HG02759 (cell line): ENCODE data around the gene TOMM7.

Experiments used
- ATAC-seq: cut with Tn5 transposase; IDR thresholded peaks from one replicate; pipeline ENCODE4 v1.9.1; 2021; ENCODE audit warnings: mild to moderate bottlenecking, moderate library complexity; ENCODE audit not compliant: unreplicated experiment

Gene TOMM7

DNA sequence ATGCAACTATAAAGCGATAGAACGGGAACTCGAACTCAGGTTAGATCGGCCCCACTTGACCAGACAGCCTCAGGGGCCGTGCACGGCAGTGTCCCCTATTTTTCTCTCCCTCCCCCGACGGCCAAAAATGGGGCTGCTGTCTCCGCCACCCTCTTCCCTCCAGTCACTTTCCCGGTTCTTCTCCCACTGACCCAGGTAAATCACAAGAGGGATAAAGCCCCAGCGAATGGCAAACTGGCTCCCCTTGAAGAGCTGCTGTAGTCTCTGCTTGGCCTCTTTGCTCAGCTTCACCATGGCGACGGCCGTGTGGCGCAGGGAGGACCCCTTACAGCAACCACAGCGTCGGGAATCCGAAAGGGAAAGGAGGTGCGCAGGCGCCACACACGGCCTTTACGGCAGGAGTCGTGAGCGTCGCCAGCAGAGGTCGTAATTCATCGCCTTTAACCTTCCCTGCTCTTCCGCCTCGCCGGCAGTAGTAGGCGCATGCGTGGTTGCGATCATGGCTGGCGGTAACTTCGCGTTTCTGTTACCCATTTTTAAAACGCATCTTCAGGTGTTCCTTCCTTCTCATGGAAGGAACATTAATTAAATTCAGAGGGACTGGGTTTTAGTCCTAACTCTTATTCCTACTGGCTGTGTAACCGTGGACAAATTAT, at the start of gene TOMM7:
TSS of gene TOMM7 (minus strand) at position 364 of the 656 bp plus-strand sequence. CDS start at position 294, 70 bp downstream.
- ATAC-seq, result peak; percentile 85

DNA sequence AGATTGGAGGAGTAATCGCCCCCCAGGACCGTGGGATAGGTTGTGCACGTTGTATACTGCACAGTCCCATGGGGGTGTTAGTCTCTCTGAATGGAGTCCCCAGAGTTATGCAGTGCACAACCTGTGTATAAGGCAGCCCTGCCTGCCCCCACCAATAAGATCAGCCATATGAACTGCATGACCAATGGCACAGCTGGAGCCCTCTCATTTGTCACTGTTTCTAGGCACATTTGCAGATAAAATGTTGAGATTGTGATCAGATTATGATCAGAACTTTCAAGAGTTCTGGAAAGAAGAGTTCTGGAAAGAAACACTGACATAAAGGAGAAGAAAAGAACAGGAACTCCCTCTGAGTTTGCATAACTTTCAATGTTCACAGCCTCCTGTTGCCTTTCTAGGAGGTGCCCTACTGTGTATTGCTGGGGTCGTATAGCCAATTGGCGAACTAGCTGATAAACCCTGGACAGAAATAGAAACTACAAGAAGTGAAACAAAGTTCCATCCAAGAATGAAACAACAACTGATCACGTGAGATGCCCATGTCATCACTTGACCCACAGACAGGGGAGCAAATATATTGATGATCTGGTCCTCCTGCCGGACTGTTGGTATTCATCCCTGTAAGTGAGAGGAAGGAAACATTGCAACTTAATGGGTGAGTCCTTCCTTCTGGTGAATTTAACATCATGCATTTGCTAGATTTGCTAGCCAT, 49.6 kb upstream of the TOMM7 start:
- ATAC-seq, result peak; percentile 97

DNA sequence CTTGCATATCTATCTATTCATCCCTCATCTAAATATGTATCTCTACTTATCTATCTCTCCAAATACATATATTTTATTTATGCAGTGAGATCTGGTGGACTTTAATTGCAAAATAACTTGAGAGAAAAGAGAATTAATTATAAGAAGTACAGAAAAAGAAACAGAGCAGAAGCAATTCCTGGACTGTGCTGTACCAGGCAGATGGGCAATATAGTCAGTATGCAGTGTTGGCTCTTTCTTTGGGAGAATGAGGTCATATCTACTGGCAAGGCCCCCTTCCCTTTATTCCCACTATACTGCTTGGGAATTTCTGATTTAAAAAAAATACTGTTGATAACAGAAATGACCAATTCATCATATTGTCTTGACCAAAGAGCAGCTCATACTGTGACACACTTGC, 49.0 kb upstream of the TOMM7 start:
- ATAC-seq, result no peak

DNA sequence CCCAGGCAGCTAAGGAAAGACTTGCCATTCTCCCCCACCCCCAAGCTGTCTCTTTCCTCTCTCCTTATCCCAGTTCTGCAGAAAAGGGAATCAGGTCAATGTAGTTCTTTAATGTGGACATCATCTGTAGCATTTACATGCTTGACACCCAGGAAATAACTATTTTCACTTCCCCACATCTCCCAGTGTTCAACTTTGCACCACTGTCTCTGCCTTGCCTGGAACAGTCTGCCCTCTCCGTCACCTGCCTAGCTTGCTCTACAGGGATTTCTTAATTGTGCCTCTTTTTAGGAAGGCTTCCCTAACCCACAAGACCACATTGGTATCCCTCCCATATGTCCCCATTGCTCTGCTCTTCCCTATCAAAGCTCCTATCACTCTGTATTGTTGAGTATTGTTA, 45.9 kb upstream of the TOMM7 start:
- ATAC-seq, result no peak

DNA sequence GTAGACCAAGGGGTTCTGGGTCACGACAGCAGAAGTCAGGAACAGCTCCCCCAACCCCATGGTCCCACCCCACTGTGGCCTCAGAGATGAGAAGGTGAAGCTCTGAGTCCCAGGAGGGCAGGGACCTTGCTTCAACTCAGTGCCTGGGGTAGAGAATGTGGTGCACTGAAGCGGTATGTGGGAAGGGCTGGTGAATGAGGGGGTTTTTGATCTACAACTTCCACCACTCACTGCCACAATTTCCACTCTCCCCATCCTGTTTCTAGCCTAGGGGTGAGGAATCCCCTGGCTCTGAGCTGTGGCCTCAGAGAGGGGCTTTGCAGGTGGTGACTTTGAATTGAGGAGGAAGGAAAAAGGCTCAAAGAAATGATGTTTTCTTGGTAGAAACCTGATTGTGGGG, 44.9 kb upstream of the TOMM7 start:
- ATAC-seq, result no peak

DNA sequence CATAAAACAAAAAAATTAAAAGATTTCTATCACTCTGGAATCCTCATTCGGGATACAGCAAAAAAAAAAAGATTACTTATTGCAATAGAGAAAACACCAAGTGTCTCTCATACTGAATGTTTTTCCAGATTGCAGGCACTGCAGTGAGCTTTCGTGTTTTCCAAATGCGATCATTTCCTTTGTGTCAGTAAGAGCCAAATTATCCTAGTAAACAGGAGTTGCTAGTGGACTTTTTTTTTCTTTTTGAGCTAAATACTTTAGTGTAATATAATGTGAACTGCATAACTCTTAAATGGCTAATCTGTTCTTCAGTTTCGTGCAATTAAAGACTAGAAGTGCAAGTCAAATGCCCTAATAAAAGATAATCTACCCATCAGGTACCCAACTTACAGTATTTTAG, 44.4 kb upstream of the TOMM7 start:
- no peak for ATAC-seq

DNA sequence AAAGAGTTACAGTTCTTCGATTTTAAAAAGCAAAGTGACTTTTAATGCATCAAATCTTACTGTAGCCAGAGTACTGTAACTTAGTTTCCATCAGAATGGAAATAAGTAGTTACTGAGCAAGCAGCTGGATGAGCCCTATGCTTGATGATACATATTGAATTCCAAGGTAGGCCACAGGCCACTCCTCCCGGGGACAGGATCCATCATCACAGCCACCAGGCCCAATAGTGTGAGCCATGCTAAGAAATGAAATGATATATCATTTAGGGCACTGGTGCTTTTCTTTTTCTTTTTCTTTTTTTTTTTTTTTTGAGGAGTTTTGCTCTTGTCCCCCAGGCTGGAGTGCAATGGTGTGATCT, 42.9 kb upstream of the TOMM7 start:
- ATAC-seq, result no peak

DNA sequence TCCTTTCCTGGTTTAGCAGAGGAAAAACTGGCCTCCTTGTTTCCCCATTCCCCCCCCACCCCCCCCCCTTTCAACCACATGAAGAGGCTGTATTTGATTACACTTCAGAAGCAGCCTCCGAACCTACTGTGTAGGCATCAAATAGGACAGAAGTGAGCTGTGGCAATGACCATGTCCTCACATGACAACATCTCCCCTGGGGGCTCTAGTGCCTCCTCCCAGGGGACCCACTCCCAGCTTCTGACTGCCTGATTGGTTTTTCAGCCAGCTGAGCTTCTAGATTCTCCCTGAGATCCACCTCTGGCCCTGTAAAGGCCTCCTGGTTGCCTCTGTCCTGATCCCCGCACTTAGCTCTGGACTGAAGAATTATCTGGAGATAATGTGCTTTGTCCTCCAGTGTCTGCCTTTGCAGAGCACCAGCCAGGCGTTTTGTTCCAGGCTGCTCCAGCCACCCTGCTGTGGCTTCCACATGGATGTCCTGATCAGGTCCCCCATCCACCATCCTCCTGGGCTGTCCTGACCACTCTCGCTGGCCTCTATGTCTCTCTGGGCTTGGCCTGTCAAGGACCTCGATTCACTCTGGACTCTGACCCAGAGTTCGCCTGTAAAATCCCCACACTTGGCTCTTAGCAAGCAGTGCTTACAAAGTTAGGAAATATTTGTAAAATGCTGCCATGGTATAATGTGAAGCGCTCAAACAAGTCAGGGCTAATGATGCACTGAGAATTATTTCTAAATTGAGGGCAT, 42.4 kb upstream of the TOMM7 start:
- no peak for ATAC-seq

DNA sequence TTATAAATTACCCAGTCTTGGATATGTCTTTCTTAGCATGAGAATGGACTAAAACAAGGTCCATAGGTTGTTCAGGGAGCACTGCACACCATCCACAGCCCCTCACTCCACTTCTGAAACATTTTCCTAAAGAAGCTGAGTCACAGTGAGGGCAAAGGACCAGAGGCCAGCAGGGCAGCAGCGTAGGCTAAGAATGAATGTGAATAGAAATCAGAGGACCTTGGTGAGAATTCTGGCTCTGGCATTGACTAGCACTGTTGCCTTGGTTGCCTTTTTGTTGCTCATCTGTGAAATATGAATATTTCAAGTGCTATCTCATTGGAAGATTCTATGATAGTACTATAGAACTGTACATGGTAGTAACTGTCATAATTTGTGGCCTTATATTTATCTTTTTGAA, 41.7 kb upstream of the TOMM7 start:
- no peak for ATAC-seq

DNA sequence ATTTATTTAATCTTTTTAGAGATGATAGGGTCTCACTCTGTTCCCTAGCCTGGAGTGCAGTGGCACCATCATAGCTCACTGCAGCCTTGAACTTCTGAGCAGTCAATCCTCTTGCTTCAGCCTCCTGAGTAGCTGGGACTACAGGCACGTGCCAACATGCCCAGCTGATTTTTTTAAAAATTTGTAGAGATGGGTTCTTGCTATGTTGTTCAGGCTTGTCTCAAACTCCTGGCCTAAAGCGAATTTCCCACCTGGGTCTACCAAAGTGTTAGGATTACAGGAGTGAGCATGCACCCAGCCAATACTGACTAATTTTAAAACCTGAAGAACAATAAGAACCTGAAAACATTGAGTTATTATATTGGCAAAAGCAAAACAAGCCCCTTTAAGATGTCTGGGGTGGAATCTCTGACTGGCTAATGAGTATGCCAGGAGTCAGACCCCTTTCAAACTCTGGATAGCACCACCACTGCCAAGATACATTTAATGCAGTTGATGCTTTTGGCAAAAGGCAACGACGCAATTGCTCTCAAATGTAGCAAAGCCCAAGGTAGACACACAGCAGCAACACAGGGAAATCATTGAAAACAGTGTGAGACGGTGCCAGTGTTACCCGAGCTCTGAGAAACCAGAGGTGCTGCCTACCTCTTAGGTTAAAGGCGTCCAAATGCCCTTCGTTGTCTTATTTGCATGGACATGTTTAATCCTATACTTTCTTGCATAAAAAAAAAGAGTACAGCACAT, 40.7 kb upstream of the TOMM7 start:
- no peak for ATAC-seq

DNA sequence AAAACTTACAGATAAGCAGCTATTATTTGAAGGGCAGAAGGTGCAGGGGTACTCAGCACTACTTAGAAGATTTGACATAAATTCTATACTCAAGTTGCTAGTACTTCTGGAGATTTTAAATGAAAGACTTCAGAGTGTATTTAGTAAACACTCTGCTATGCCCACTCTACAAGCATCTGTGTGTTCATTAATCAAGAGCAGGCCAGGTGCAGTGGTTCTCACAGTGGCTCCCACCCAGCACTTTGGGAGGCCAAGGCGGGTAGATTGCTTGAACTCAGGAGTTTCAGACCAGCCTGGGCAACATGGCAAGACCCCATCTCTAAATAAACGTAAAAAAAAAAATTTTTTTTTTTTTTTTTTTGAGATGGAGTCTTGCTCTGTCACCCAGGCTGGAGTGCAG, 38.9 kb upstream of the TOMM7 start:
- no peak for ATAC-seq

DNA sequence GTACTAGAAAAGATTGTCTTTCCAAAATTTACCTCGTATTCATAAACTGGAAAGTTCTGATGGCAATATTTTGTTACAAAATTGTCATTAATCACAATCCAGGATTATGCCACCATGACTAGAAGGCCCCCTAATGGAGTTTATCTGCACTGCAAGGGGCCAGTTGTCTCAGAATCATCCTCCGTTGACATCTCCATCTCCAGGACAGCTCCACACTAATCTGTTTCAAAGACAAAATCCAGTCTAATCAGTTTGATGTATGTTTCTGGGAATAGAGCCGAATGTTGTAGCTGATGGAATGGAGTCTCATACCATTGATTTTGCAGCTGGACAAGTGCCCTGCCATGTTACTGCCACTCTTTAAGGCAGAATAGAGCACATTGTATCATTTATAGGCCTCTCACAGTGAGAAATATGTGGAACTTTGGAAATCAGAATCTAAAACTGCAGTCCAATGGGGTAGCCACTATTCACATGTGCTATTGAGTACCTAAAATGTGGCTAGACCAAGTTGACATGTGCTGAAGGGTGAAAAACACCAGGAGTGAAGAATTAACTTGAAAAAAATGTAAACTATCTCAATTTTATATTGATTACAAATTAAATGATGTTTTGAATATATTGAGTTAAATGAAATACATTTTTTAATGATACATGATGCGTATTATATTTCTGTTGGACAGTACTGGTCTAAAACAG, 38.3 kb upstream of the TOMM7 start:
- ATAC-seq, result no peak

DNA sequence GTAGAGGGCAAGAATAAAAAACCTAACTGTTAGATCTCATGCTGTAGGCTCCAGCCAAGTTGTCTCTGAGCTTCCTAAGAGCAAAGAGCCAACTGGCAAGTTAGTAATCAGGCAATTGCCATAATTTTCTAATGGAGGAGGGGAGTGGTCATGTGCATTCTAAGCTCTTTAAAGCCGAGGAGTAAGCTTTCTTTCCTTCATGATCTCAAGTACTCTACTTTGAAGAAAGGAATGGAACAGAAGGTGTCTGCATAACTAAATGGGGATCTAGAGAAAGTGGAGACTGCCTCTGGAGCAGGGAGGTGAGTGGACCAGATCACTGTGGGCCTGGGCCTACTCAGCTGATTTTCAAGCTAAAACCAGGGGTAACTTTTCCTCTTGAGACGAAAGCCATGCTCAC, 37.7 kb upstream of the TOMM7 start:
- ATAC-seq, result no peak

DNA sequence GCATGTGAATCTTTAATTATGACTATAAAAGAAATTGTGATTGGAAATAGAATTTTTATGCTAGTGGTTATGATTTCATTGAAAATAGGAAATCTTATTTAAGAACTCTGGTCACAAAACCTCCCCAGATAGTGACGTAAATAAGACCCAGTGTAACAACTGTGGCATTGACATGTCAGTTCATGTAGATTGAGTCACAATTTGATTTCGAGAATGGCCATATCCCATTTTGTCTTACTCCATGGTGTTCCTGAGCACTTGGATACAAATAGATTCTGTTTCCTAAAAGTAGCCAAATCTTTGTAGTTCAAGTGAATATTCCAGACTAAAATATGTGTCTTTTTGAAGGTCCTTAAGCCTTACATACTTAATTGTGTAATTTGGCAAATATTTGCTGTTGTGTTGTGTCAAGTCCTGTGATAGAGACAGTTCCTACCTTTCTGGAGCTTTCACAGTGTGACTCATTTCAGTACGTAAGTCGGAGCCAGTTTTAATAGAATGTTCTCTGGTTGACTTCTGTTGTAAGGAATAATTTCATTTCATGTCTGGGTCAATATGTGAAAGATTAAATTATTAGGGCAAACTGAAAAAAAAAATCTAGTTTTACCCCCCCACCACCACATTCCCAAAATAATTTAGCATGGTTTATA, 37.1 kb upstream of the TOMM7 start:
- no peak for ATAC-seq

DNA sequence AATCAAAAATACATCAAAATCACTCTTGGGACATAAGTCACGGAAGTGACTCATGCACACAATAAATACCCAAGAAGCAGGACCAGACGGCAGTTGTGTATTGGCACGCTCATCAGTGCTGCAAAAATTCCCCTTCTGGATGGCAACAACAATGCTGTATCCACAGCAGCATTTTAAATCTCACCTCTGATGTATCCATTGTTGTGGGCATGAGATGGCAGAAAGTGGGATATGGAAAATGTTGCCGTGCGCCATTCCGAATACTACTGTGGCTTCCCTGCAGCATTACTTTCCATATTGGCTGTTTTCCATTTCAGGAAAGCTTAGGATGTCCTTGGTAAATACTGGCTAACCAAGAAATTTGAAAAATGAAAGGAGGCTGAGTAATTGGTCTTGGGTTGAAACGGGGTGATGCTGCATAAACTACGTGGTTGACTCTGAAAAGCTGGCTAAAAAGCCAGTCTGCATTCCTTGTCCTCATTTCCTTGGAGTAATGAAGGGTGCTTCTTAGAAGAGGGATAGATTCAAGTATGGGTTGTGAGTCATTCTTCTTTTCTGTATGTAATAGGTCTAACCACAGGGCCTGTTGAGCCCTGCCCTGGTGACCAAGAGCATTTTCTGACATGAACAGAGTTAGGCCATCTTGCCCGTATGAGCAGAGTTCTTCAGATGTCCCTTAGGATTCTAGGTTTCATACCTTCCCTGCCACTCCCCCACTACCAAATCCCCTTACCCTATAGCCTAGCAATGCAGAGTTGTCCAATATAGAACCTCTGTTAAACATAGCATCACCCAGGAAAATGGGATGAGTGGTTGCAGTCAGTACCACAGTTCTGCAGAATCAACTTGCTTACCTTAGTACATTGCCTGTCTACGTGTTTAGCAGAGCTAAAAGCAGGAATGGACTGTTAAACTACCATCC, 36.3 kb upstream of the TOMM7 start:
- no peak for ATAC-seq

DNA sequence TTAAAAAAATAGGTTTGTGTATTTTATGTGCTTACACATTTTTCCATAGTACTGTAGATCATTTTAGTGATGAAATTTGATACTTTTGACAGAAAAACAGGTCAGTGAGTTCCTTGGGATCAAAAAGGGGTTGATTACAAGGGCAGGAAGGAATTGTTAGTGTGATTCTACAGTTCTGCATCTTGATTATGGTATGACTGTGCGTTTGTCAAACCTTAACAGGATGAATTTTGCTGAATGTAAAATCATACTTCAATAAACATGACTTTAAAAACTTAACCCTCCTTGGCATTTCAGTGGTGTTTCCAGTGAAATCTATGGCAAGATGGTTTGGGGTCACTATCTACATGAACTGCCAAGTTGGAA, 35.6 kb upstream of the TOMM7 start:
- no peak for ATAC-seq

DNA sequence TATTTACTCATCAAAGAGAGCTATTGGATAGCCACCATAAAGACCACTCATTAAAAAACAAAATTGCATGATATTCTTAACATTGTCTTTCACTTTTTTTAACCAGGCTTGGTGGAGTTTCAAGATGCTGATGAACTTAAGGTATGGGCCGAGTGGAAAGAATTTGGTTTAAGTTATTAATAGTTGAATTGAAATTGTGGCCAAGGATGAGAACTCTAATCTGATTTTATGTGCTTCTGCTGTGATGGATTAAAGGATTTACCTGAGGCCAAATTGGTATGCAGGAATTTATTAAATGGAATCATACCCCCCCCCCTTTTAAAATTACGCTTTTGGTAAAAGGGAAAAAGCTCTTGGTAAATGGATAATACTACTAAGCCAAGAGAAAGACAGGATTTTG, 33.8 kb upstream of the TOMM7 start:
- no peak for ATAC-seq

DNA sequence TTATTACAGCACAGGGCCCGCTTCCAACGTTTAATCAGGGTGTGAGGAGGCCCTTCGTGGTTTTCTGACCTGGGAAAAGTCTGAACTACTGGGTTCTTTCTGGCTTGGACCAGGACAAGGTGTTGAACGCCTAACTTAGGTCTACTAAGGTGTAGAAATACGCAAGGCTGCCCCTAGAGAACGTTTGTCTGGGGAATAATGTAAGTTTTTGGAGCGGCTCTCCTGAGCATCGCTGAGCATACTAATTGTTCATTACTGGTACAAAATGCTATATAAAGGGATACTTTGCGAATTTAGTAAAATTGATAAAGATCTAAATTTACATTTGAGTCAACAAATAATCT, 32.4 kb upstream of the TOMM7 start:
- no peak for ATAC-seq
